Thyroid gland (tissue), 4 donors: Measurements from ENCODE around the gene NRDE2.

Source experiments
- POLR2A ChIP-seq, 2 donors: fragments of 450-650 bp; IDR thresholded peaks; one replicate each; pipeline ENCODE4 v1.6.1; 2017; ENCODE audit warnings: antibody characterized with exemption in 2 of 2, mild to moderate bottlenecking in 2 of 2, moderate library complexity in 1 of 2
- TF ChIP-seq, protein P1 (sequence below), 6 experiments: fragments of 200-600 bp in 3 of 6; fragments of 450-650 bp in 3 of 6; sonication (generic) in 3 of 6; IDR thresholded peaks; one replicate each; pipeline ENCODE4 v1.5.1; 2016 to 2019; ENCODE audit warnings: antibody characterized with exemption in 6 of 6, mild to moderate bottlenecking in 2 of 6, inconsistent platforms in 1 of 6, moderate library complexity in 1 of 6

DNA sequence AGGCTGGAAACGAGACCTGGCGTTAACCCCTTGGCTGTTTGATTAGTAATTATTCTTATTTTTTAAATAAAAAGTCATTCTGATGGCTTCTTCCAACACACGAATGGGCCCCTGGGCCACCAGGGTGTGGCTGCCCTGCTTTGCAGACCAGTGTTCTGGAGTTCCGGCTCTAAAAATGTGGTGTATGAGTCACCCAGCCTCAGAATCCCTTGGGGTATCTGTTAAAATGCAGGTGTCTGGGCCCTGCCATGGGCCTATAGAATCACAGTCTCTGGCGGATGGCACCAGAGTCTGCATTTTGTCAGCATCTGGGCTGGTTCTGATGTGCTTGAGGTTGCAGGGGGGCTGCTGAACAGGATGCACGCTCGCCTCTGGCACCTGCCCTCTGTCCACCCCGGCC, 77.9 kb downstream of the NRDE2 start:
- TF ChIP-seq, protein P1, sequence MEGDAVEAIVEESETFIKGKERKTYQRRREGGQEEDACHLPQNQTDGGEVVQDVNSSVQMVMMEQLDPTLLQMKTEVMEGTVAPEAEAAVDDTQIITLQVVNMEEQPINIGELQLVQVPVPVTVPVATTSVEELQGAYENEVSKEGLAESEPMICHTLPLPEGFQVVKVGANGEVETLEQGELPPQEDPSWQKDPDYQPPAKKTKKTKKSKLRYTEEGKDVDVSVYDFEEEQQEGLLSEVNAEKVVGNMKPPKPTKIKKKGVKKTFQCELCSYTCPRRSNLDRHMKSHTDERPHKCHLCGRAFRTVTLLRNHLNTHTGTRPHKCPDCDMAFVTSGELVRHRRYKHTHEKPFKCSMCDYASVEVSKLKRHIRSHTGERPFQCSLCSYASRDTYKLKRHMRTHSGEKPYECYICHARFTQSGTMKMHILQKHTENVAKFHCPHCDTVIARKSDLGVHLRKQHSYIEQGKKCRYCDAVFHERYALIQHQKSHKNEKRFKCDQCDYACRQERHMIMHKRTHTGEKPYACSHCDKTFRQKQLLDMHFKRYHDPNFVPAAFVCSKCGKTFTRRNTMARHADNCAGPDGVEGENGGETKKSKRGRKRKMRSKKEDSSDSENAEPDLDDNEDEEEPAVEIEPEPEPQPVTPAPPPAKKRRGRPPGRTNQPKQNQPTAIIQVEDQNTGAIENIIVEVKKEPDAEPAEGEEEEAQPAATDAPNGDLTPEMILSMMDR (IDR thresholded peaks at IDR 0.05): no peak
- TF ChIP-seq POLR2A (IDR thresholded peaks at IDR 0.05): no peak
